NCI-H345 treated with DMSO at 0.1 percent for 48 hours (cell line): ENCODE data around the gene SLC2A4RG.
"Not testable (repeated sequence)": the region's sequence is repeated elsewhere in the genome, so short reads cannot be mapped to it uniquely, and the experiment has no call there.

ENCODE experiments used
- DNase-seq: peaks from one replicate; lab custom pipeline; 2025; ENCODE audit not compliant: unreplicated experiment; lab: John Stamatoyannopoulos, UW

SLC2A4RG gene

DNA sequence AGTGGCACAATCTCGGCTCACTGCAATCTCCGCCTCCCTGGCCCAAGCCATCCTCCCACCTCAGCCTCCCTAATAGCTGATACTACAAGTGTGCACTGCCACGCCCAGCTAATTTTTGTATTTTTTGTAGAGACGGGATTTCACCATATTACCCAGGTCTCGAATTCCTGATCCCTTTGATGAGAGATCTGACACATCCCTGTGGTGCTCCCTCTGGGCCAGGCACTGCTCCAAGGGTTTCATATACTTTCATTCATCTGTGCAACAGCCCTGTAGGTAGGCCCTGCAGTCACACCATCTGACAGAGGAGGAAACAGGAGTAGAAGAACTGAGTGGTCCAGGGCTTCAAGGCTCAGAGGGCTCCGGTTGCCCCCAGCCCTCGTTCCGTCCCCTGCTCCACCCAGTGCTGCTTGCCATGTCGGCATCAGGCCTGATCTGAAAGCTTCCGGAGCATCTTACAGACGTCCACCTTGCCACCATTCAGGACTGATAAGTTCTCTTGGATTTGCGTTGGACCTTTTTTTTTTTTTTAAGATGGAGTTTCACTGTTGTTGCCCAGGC is 28.4 kb upstream of the SLC2A4RG start:
- no peak for DNase-seq

- DNase-seq = no peak
Measured at GRCh38 chr20:63712191-63712590, 27.4 kb upstream of the SLC2A4RG start.

DNA sequence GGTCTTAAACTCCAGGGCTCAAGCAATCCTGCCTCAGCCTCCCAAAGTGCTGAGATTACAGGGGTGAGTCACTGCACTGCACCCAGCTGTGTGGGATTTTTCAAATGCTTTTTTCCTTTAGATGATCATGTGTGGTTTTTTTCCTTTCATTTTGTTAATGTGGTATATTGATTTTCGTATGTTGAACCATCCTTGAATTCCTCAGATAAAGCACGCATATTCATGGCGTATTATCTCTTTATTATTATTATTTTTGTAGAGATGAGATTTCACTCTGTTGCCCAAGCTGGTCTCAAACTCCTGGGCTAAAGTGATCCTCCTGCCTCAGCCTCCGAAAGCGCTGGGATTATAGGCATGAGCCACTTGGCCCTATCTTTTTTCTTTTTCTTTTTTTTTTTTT is 24.7 kb upstream of the SLC2A4RG start:
- DNase-seq = no peak

DNA sequence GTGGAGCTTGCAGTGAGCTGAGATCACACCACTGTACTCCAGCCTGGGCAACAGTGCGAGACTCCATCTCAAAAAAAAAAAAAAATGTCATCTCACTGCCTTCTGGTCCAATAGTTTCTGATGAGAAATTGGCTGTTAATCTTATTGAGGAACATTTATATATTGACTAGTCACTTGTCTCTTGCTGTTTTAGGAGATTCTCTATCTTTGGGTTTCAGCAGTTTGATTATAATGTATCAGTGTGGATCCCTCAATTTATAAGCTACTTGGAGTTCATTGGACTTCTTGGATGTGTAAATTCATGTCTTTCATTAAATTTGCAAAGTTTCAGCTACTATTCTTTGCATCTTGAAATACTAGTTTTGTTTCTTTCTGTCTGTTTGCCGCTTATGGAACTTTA is 20.6 kb upstream of the SLC2A4RG start:
- DNase-seq = no peak

DNA sequence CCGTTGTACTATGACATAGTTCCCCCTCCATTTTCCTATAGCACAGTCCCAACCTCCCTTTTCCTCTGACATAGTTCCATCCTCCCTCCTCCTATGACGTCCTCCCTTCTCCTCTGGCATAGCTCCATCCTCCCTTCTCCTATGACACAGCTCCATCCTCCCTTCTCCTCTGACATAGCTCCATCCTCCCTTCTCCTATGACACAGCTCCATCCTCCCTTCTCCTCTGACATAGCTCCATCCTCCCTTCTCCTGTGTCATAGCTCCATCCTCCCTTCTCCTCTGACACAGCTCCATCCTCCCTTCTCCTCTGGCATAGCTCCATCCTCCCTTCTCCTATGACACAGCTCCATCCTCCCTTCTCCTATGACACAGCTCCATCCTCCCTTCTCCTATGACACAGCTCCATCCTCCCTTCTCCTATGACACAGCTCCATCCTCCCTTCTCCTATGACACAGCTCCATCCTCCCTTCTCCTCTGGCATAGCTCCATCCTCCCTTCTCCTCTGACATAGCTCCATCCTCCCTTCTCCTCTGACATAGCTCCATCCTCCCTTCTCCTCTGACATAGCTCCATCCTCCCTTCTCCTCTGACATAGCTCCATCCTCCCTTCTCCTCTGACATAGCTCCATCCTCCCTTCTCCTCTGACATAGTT is 16.5 kb upstream of the SLC2A4RG start:
- DNase-seq = not testable (repeated sequence)

DNA sequence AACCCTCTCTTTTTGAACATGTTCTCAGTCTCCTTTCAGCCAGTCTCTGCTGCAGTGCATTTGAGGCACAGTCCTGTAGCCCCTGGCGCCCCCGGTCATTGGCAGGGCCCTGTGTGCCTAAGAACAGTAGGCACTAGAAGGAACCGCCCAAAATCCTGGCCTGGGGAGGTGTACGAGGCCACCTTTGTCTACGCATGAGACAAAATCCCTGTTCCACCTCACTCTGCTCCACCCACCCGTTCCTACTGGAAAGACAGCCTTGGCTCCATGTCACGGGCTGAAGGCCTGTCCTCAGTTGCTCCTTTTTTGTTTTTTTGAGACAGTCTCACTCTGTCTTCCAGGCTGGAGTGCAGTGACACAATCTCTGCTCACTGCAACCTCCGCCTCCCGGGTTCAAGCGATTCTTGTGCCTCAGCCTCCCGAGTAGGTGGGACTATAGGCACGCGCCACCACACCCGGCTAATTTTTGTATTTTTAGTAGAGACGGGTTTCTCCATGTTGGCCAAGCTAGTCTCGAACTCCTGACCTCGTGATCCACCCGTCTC is 9.3 kb upstream of the SLC2A4RG start:
- not testable (repeated sequence) for DNase-seq

GRCh38 chr20:63731410-63731809 is 8.2 kb upstream of the SLC2A4RG start:
- DNase-seq = no peak

DNA sequence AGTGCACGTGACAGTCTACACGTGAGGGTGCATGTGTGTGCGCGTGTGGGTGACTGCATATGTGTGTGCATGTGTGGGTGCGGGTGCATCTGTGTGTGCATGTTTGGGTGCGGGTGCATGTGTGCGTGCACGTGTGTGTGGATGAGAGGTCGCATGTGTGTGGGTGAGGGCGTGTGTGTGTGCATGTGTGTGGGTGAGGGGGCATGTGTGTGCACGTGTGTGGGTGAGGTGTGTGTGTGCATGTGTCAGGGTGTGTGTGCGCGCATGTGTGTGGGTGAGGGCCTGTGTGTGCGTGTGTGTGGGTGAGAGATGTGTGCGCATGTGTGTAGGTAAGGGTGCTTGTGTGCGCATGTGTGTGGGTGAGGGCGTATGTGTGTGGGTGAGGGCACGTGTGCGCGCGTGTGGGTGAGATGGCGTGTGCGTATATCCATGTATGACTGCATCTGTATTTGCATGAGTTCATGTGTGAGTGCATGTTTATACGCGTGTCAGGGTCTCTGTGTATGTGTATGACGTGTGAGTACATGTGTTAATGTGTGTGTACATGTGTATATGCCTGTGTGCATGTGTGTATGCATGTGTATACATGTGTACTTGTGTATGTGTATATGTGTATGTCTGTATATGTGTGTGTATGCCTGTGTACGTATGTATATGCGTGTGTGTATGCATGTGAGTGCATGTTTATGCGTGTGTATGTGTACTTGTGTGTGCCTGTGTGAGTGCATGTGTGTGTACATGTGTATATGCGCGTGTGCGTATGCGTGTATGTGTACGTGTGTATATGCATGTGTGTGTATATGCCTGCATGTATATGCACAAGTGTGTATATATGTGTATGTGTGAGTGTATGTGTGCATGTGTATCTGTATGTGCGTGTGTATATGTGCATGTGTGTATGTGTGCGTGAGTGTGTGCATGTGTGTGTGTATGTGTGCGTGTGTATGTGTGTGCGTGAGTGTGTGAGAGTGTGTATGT is 7.2 kb upstream of the SLC2A4RG start:
- DNase-seq = no peak

GRCh38 chr20:63733117-63733516 is 6.5 kb upstream of the SLC2A4RG start:
- DNase-seq = no peak

GRCh38 chr20:63733579-63734081 is 5.9 kb upstream of the SLC2A4RG start:
- DNase-seq = no peak

GRCh38 chr20:63734111-63734945 is 5.2 kb upstream of the SLC2A4RG start:
- no peak for DNase-seq

- no peak for DNase-seq
Measured at GRCh38 chr20:63734946-63735858, 4.4 kb upstream of the SLC2A4RG start.

DNA sequence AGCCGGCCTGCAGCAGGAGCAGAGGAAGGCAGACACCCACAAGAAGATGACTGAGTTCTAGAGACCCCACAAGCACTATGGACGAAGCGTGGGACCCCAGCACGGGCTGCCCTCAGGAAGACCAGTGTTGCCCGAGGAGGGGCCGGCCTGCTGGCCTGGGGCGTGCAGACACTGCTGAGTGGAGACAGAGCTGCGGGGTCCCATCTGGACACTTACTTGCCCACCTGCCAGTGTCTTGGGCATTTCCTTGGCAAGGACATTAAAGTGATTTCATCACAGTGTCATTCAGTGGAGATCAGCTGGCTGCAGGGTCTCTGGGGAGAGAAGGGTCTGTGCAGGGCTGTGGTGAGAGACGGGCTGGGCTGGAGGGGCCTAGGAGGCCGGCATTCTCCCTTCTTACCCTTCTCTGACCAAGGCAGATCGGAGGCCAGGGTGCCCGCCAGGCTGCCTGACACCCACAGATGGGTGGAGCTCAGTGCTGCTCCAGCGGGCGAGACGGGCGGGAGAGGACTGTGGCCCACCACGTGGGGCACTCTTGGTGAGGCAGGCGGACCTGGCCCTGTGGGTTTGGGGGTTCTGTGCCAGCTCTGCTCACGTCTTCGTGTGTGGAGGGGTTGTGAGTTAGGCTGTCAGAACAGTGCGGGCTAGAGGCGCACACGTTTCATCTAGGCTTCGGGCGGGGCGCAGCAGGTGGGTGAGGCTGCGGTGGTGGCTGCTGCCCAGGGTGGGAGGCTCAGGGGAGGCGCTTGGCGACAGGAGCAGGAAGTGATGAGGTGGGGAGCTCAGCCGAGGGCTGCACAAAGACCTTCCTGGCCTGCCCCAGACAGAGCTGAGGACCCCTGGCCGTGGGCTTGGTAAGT is 3.5 kb upstream of the SLC2A4RG start, which contains the start of gene LIME1:
TSS of gene LIME1 (plus strand) at position 806 of the 860 bp plus-strand sequence. CDS start 886 bp downstream, outside the sequence.
- no peak for DNase-seq

GRCh38 chr20:63736893-63737694 is 2.5 kb upstream of the SLC2A4RG start:
- no peak for DNase-seq

- DNase-seq = no peak
Measured at GRCh38 chr20:63737695-63737944, 2.0 kb upstream of the SLC2A4RG start.

DNA sequence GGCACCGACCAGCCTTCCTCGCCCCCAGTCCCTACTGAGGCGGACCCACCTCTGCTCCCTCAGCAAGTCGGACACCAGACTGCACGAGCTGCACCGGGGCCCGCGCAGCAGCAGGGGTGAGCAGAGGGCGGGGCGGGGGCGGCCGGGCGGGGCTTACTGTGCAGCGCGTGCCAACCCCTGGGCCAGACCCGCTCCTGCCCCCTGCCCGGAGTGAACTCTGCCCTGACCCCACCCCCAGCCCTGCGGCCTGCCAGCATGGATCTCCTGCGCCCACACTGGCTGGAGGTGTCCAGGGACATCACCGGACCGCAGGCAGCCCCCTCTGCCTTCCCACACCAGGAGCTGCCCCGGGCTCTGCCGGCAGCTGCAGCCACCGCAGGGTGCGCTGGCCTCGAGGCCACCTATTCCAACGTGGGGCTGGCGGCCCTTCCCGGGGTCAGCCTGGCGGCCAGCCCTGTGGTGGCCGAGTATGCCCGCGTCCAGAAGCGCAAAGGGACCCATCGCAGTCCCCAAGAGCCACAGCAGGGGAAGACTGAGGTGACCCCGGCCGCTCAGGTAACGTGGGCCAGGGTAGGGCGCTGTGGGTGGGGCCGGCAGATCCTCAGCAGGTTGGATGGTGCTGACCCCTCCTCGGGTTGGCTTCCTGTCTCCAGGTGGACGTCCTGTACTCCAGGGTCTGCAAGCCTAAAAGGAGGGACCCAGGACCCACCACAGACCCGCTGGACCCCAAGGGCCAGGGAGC is 1.5 kb upstream of the SLC2A4RG start:
- DNase-seq = no peak

GRCh38 chr20:63738687-63739129 is 868 bp upstream of the SLC2A4RG start:
- no peak for DNase-seq
